Measurements from ENCODE around the gene LIME1.

GRCh38 chr20:63737695-63737944 is 1.2 kb downstream of the LIME1 start:
- TF ChIP-seq, protein P1, sequence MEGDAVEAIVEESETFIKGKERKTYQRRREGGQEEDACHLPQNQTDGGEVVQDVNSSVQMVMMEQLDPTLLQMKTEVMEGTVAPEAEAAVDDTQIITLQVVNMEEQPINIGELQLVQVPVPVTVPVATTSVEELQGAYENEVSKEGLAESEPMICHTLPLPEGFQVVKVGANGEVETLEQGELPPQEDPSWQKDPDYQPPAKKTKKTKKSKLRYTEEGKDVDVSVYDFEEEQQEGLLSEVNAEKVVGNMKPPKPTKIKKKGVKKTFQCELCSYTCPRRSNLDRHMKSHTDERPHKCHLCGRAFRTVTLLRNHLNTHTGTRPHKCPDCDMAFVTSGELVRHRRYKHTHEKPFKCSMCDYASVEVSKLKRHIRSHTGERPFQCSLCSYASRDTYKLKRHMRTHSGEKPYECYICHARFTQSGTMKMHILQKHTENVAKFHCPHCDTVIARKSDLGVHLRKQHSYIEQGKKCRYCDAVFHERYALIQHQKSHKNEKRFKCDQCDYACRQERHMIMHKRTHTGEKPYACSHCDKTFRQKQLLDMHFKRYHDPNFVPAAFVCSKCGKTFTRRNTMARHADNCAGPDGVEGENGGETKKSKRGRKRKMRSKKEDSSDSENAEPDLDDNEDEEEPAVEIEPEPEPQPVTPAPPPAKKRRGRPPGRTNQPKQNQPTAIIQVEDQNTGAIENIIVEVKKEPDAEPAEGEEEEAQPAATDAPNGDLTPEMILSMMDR (conservative IDR thresholded peaks at IDR 0.05 in 1 of 2, IDR thresholded peaks at IDR 0.05 in 1 of 2; ENCODE audit: low read depth in 1 of 2, low read length in 2 of 2) = no peak
- TF ChIP-seq EZH2 (IDR thresholded peaks at IDR 0.05; ENCODE audit: low read length, missing control alignments) = no peak

Data from fibroblast of lung (primary cell).